Stimulated activated CD4-positive, alpha-beta T cell treated with anti-CD3 and anti-CD28 coated beads, Interleukin-2, amount 100 ng/mL, for 48 hours (primary cell): Measurements from ENCODE around the gene CYP3A5.
"Not testable (repeated sequence)": the region's sequence is repeated elsewhere in the genome, so short reads cannot be mapped to it uniquely, and the experiment has no call there.

Experiments used
- DNase-seq, 2 donors: peaks; one replicate each; pipeline ENCODE4 v3.0.0-alpha.2; 2020

CYP3A5 gene

DNA sequence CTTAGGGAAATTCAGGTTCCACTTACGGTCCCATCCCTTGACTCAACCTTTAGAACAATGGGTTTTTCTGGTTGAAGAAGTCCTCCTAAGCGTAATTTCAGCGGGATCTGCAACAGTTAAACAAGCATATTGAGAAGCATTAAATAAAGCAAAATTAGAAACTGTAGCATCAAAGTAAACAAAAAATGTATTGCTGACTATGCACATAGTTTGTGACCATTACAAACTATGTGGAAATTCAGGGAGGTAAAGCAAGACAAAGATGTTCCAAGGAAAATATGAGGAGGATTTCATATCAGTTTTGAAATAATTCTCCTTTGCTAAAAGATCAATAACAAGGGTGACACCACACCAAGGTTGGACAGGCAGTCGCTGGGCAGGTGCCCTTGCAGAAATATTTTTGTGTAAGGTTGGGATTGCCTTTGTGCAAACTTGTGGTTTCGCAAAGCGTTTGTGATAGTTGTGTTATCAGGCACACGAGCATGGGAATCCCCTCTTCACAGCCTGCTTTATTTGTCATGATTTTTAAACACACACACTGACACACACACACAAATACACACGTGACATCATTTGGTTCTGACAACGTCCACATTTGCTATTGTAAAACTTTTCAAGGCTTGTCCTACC, 5.4 kb upstream of the CYP3A5 start:
- DNase-seq: no peak

DNA sequence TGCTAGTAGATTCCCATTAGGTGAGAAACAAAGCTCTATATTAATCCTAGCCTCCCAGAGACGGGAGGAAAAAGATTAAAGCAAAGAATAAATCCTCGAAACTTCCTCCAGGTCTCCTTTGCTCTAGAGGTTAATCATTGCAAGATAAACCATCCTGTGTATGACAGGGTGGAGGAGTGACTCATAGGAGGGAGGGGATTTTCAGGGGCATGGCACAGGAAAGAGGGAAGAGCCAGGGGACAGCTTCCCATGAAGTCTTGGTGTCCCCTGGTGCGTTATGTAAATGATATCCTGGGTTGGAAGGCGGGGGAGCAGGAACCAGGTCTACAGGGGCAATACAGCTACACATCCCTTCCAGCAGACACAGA, 780 bp downstream of the CYP3A5 start:
- no peak for DNase-seq

DNA sequence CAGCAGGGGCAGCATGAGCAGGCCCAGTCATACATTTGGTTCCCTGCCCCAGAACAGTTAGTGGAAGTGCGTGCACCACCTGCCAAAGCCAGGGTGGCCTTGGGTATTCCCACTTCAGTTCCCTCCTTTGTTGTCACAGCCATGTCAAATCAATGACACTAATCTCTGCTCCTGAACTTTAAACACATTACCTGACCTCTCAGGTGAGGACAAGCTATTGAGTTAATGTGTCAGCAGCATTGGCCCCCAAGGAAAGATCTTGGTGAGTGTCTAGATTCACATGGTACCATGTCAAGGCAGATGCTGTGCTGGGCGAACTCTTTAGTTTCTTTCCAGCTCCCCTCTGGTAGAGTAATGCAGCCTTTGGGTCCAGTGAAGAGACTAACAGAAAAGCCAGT, 2.1 kb downstream of the CYP3A5 start:
- no peak for DNase-seq

DNA sequence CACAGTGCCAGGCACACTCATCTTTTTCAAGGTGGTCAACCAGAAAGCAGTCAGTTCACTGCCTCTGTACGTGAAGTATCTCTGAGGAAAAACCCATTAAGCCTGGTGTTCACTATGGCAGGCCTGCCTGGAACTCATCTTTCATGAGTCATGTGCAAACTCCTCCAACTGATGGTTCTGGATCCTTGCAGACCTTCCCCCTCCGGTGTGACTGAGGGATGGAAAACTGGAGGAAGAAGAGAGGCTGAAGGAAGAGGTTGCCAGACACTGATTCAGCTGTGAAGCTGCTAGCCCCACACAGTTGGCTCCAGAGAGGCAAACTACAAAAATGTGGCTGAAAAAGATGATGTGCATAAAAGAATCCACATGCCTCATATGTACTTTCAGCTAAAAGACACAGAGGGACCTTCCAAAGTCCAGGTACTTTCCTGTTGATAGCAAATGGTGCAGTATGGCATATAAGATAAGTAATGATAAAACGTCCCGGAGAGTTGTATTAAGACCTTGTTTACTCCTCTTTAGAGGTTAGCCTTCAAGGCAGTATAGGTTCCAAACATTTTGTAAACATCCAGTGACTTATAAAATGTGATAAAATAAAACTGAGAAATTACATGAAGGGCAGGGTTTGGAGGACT, 2.7 kb downstream of the CYP3A5 start:
- no peak for DNase-seq

DNA sequence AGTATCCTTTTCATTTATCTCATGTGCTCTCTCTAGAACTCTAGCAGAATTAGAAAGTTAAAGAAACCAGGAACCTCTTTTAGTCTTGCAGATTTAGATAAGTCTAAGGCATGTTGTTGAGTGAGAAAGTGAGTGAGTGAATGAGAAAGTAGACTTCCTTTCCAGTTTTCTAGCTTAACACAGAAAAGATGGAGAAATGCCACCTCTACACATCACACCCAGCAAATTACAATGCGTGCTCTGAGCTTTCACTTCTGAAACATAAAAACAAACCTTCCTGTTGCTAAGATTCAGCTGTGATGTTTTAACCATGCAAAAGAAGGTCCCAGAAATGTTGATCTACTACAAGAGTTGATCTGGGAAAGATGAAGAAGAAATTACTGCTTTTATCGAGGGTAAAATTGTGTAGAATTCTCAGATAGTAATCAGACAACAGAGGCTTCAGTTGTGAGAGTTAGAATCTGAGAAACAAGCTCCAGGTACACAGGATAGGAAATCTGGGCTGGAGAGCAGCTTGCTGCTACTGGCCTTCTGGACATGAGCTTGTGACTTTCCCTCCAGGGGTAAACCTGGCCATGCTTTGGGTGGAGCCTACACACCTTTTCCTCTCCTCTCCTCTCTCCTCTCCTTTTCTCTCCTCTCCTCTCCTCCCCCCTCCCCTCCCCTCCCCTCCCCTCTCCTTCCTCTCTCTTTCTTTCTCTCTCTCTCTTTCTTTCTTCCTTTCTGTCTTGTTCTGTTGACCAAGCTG, 4.6 kb downstream of the CYP3A5 start:
- DNase-seq: no peak

DNA sequence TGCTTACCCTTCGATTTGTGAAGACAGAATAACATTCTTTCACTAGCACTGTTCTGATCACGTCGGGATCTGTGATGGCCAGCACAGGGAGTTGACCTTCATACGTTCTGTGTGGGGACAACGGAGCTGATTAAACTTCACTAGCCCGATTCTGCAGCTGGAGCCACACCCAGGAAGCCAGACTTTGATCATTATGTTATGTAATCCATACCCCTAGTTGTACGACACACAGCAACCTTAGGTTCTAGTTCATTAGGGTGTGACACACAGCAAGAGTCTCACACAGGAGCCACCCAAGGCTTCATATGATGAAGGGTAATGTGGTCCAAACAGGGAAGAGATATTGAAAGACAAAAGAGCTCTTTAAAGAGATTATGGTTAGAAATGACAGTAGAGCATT, 7.2 kb downstream of the CYP3A5 start:
- no peak for DNase-seq

DNA sequence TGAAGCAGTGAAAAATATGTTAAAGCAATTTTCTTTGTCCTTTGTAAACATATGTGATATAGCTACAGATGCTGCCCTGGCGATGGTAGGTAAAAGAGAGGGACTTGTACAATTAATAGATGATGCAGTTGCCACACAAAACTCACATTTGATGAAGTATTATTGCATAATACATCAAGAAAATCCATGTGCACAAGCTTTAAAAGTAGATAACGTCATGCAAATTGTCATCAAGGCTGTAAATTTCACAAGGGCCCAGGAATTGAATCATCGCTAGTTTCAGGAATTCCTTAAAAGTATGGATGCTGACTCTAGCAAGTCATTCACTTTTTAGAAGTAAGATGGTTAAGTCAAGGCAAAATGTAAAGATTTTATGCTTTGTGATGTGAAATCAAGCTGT, 10.0 kb downstream of the CYP3A5 start:
- DNase-seq: no peak

DNA sequence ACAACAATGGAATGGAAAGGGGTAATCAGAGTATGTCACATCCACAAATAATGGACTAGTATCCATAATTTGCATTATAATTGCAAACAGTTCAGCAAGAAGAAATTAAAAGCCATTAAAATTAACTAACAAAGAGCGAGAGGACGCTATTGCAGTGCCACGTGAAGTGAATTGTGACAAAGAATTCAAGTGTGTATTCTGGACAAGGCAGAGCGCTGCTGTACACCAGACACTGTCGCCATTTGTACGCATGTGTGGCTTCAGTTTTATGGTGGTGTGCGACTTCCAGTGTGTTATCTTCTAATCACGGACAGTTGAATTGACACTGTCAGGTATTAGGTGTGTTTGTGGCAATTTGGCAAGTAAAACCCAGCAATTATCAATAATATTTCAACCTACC, 11.3 kb downstream of the CYP3A5 start:
- no peak for DNase-seq

DNA sequence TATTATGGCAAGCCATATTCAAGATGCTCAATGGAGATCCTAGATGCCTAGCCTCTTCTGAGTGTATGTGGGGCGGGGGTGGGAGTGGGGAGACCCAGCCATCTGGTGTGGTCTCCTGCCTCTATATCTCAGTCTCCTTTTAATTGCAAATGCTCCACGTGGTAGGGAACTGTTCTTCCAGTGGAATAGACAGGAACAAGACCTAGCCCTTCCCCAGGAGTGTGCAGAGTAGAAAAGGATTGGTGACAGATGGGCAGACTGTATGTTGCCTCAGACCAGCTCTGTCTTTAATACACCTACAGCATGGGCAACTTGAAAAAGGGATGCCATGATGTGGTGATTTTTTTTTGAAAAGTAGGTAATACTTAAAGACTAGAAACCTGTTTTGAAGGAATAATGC, 12.6 kb downstream of the CYP3A5 start:
- no peak for DNase-seq

DNA sequence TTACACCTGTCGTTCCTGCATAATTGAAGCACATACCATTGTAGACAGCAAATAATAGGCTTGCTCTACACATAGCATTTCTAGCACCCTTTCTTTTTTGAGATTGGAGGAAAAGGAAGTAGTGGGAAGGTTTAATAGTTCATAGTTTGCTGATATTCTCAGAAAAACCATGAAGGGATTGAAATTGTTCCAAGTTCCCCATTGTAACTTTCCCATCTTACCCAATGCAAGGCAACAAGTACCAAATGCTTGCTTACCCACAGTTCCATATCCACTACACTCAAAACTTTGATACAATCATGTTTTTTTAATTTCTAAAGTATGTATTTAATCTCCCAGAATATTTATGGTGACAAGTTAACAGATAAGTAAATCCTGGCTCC, 13.8 kb downstream of the CYP3A5 start:
- DNase-seq: no peak

DNA sequence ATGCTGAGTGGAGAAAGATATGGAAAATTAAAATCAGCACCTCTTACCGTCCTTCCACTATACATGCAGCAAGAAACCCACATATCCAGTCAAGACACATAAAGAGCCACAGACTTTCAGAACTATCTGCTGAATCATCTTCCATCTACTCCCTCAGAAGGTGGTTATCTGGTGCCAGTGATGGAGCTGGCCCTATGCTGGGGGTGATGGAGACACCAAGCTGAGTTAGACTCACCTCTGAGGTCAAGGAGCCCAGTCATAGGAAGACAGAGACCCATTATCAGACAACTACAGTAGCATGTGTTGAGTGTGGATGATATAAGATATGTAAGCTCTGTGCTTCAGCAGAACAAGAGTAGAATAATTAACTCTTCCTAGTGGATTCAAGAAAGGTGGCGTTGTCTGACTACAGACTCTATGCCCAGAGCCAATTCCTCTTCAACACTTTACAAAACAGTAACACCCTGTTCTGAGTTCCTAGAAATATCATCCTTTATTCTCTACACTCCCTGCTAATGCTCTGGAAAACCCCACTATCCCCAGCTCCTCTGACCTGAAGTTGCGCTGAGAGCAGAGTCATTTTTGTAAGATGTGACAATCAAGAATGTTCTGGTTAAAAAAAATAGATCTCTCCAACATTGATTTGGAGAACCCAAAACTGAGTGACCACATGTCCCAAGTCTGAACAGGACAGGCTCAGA, 14.3 kb downstream of the CYP3A5 start:
- DNase-seq: peak in 1 of 2 donors; percentile 3

DNA sequence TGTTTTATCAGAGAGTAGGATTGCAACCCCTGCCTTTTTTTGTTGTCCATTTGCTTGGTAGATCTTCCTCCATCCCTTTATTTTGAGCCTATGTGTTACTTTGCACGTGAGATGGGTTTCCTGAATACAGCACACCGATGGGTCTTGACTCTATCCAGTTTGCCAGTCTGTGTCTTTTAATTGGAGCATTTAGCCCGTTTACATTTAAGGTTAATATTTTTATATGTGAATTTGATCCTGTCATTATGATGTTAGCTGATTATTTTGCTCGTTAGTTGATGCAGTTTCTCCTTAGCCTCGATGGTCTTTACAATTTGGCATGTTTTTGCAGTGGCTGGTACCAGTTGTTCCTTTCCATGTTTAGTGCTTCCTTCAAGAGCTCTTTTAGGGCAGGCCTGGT, 21.9 kb downstream of the CYP3A5 start:
- not testable (repeated sequence) for DNase-seq

DNA sequence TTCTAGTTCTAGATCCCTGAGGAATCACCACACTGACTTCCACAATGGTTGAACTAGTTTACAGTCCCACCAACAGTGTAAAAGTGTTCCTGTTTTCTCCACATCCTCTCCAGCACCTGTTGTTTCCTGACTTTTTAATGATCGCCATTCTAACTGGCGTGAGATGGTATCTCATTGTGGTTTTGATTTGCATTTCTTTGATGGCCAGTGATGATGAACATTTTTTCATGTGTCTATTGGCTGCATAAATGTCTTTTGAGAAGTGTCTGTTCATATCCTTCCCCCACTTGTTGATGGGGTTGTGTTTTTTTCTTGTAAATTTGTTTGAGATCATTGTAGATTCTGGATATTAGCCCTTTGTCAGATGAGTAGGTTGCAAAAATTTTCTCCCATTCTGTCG, 25.2 kb downstream of the CYP3A5 start:
- not testable (repeated sequence) for DNase-seq

DNA sequence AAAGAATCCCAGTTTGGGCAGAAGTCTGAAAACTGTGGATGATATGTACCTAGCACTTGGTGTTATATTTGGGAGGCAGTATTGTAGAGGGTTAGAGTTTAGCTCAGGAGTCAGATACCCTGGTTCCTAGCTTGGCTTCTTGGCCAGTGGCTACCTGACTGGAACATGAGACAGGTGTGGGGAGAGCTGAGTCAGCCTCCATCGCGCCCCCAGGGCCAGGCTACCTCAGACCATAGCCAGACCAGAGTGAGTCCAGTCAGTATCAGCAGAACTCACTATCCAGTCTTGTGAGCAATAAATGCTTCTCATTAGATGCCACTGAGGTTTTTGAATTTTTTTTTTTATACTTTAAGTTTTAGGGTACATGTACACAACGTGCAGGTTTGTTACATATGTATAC, 26.0 kb downstream of the CYP3A5 start:
- no peak for DNase-seq

DNA sequence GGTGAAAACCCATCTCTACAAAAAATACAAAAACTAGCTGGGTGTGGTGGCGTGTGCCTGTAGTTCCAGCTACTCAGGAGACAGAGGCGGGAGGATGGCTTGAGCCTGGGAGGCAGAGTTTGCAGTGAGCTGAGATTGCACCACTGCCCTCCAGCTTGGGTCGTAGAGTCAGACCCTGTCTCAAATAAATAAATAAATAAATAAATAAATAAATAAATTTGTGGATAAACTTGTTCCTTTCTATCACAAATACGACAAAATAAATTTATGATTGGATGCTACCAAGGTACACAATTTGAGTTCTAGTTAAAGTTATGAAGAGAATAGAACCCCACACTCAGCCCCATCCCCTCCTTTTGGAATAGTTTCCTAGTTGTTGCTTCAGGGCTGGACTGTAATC, 26.5 kb downstream of the CYP3A5 start:
- not testable (repeated sequence) for DNase-seq

DNA sequence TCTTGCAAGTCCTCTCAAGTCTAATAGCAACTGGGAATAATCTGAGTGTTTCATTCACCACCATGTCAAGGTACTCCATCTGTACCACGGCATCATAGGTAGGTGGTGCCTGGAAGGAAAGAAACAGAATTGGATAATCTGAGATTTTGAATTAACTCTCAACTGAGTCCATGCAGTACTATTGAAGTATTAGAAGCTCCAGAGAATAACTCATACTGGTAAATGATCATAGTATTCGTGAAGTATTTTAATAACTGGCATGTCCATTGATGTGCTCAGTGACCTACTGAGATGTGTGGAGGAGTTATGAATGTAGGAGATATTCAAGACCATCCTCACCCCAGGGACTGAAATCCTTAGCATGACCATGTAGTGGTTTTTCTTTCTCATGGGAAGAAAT, 27.1 kb downstream of the CYP3A5 start:
- DNase-seq: no peak

DNA sequence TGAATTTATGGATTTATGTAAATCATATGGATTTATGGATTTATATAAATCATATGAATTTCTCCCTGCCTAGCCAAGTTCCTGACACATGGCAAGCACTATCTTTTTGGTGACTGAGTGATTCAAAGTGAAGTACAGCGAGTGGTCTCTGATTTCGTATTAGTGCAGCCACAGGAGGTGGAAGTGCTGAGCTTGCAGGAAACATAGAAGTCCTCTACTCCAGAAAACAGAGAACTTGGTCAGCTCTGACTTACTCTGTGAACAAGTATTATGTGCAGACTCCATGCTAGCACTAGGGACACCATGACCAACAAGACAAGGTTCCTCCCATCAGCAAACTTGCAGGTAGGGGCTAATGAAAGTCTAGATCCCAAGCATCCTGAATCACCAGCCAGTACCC, 28.5 kb downstream of the CYP3A5 start:
- no peak for DNase-seq

DNA sequence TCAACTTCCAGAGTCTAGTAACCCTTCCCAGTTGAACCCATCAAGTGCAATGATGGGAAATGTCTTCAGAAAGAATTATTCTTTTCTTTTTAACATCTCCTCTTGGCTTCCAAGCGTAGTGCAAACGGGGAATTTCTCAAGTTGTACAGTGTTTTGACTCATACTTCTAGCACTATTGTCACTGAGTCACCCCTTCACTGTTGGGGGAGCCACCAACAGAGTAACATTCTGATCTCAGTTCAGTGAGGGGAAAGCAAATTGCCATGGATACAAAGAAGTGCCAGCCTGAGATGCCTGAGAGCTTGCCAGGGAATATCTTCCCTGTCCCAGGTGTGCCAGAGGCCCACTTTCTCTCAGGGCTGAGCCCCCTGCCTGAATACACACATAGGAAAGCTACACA, 31.0 kb downstream of the CYP3A5 start:
- no peak for DNase-seq

DNA sequence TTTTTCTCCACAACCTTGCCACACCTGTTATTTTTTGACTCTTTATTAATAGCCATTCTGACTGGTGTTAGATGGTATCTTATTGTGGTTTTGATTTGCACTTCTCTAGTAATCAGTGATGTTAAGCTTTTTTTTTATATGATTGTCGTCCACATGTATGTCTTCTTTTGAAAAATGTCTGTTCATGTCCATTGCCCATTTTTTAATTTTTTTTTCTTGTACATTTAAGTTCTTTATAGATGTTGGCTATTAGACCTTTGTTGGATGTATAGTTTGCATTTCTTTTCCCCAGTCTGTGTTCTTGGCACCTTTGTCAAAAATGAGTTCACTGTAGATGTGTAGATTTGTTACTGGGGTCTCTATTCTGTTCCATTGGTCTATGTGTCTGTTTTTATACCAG, 34.2 kb downstream of the CYP3A5 start:
- no peak for DNase-seq

DNA sequence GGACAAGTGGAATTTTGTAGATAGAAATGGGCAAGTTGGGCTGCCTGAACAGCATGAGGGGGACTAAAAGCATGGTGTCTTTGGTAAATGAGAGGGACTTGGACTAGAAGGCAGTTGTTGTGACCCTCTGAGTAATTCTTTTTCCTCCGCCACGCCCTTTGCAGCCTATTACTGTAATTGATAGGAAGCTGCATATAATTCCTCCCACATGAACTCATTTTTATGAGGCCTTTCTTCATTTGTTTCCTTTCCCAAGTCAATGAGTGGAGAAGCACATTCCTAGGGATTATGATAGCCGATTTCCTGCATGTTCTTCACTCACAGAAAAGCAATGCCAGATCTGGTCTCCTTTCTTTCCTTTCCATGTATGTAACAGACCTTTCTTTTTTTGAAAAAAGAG, 35.4 kb downstream of the CYP3A5 start:
- no peak for DNase-seq

DNA sequence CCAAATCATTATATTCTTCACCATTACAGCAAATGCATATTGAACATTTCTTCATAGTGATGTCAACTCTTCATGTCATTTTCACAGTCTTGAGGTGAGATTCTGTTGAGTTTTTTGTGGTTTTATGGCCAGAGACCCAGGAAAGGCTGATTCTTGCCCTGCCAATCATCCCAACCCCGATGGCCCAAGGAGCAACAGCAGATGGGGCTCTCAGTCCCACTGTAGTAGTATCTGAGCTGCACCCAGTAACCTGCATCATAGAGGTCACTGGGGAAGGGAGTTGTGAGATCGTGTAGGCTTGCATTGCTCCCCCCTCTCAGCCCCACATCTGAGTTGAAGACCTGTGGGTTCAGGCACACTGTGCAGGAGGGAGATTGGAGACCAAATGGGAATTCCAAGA, 36.3 kb downstream of the CYP3A5 start:
- no peak for DNase-seq

DNA sequence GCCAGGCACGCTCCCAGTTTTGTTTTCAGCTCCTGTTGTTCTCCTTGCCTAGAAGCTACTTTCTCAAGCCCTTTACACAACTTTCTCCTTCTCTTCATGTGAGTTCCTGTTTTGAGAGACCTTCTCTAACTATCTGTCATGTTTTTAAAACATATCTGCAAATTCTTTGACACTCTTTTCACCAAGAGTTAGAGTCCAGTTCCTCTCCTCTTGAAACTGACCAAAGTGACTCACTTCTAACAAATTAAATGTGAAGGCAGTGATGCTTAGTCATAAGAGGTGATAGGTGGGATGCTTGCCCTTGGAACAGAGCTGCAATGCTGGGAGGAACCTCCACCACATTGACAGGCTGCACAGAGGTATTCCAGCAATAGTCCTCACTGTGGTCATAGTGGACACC, 37.8 kb downstream of the CYP3A5 start:
- DNase-seq: no peak

DNA sequence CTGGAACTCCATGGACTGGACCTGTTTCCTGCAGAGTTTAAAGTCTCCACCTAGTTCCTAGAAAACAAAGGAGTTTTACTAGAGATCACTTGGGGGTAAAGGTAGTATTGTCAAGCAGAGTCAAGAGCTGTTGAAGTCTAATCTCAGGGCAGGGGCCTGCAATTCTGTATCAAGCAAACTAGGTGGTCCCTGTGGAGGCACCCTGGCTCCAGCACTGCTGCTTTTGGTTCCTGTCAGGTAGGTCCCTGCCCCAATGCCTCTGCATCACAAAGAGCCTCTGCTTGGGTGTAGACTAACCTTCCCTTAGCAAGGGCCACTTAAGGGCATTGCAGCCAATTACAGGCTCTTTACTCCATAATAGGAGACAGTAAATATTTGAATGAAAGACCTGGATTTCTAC, 40.5 kb downstream of the CYP3A5 start:
- DNase-seq: no peak

DNA sequence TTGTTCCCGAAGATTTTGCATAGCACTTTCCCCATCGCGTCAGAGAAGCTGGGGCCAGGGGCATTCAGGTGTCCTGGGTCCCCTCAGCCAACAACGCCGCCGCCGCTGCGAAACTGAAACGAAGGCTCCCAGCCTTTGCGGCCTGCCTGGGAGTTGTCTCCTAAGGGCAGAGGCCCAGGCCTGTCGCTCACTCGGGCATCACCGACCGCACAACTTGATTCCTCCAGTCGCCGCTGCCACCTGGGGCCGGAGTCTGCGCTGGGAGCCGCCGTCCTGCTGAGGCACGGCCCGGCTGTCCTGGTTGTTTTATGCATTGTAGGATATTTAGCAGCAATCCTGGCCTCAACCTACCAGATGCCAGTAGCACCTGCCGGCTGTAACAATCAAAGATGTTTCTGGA, 41.1 kb downstream of the CYP3A5 start:
- DNase-seq: no peak
